ENCODE data around the gene ADAMTS7. TPM values are rescaled to one million over a fixed set of nuclear protein-coding genes. Genes with fewer than 3 reads are reported as not detected.
"Not testable (repeated sequence)": the region's sequence is repeated elsewhere in the genome, so short reads cannot be mapped to it uniquely, and the experiment has no call there.

The ADAMTS7 gene
- 13.2 TPM for total RNA-seq
- long read RNA-seq, partial matches to known transcripts, result 13 of 24 reads
- long read RNA-seq, other reads (novel, unspliced or antisense), result 11 of 24 reads

- no peak for DNase-seq (ENCODE audit: low spot score)
Measured at GRCh38 chr15:78811124-78811824, at the start of gene ADAMTS7. Gene ADAMTS7 (minus strand): TSS chr15:78811464. CDS start chr15:78811220, 244 bp downstream.

- DNase-seq (ENCODE audit: low spot score), result peak; percentile 88
Measured at GRCh38 chr15:78859971-78860719, 48.9 kb upstream of the ADAMTS7 start.

DNA sequence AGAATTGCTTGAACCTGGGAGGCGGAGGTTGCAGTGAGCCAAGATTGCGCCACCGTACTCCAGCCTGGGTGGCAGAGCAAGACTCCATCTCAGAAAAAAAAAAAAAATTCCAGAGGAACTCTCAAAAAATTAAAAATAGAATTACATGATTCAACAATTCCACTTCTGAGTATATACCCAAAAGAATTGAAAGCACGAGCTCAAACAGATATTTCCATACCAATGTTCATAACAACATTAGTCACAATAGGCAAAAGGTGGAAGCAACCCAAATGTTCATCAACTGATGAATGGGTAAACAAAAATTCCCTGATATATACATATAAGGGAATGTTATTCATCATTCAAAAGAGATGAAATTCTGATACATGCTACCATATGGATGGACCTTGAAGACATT is 44.5 kb upstream of the ADAMTS7 start:
- DNase-seq (ENCODE audit: low spot score), result no peak

GRCh38 chr15:78854833-78855372 is 43.6 kb upstream of the ADAMTS7 start:
- DNase-seq (ENCODE audit: low spot score), result no peak

GRCh38 chr15:78853500-78853899 is 42.2 kb upstream of the ADAMTS7 start:
- DNase-seq (ENCODE audit: low spot score), result peak; percentile 51

DNA sequence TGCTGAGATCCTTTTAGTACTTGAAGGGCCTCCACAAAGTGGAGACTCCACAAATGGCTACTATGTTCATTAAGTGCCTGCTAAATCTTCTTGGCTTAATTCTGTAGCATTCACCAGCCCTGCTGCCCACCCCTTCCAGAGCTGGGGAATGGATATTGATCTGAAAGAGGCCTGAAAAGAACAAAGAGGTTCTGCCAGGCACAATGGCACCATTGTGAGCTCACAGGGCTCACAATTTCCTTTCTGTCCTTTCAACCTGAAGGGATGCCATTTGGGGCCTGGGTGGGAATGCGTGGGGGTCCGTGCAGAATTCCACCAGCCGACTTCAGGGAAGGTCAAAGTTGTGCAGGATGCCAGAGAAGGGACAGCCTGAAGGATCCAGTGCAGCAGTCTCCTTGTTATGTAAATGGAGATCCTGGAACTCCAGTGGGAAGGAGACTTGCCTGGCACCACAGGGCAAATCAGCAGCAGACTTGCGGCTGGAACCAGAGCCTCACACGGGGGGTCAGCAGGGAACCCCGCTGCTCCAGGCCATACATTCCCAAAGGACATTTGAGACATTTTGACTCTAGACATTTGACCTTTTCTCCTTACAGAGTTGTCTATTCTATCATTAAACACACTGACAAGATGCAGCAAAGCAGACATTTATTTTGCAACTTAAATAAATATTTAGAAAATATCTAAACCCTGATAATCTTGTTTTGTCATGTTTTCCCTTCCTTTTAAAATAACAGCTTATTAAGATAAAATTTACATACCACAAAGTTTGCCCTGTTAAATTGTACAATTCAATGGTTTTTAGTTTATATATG is 39.9 kb upstream of the ADAMTS7 start:
- no peak for DNase-seq (ENCODE audit: low spot score)

DNA sequence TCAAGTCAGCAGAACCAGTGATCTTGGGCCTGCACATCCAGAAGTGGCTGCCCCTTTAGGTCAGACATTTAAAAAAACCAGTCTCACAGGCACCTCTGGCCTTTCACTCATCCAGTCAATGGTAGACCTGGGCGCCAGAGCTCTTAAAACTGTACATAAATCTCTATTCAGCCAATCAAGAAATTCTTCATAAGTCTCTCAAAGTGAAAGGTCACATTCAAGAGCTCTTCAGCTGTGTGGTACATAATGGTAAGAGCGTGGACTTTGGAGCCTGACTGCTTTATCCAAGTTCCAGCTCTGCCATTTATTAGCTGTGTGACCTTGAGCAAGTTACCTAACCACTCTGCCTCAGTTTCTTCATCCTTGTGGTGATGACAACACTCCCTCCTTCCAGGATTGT is 39.1 kb upstream of the ADAMTS7 start:
- no peak for DNase-seq (ENCODE audit: low spot score)

DNA sequence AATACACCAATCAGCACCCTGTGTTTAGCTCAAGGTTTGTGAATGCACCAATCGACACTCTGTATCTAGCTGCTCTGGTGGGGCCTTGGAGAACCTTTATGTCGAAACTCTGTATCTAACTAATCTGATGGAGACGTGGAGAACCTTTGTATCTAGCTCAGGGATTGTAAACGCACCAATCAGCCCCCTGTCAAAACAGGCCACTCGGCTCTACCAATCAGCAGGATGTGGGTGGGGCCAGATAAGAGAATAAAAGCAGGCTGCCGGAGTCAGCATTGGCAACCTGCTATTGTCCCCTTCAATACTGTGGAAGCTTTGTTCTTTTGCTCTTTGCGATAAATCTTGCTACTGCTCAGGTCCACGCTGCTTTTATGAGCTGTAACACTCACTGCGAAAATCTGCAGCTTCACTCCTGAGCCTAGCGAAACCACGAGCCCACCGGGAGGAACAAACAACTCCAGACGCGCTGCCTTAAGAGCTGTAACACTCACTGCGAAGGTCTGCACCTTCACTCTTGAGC is 36.2 kb upstream of the ADAMTS7 start:
- DNase-seq (ENCODE audit: low spot score), result not testable (repeated sequence)

- DNase-seq (ENCODE audit: low spot score), result not testable (repeated sequence)
Measured at GRCh38 chr15:78846906-78847305, 35.6 kb upstream of the ADAMTS7 start.

GRCh38 chr15:78842519-78842918 is 31.3 kb upstream of the ADAMTS7 start:
- DNase-seq (ENCODE audit: low spot score), result no peak

DNA sequence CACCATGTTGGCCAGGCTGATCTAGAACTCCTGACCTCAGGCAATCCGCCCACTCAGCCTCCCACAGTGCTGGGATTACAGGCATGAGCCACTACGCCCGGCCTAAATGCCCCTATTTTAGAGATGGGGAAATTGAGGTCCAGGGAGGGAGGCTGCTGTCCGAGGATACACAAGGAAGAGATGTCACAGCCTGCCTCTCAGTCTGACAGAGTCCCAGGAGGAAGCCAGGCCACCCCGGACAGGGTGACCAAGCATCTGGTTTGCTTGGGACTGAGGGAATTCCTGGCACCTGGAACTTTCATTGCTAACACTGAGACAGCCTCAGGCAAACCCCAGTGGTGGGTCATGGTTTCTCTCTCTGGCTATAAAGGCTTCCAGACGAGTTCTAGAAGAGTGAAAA is 30.6 kb upstream of the ADAMTS7 start:
- no peak for DNase-seq (ENCODE audit: low spot score)

- DNase-seq (ENCODE audit: low spot score), result no peak
Measured at GRCh38 chr15:78841376-78841706, 30.1 kb upstream of the ADAMTS7 start.

DNA sequence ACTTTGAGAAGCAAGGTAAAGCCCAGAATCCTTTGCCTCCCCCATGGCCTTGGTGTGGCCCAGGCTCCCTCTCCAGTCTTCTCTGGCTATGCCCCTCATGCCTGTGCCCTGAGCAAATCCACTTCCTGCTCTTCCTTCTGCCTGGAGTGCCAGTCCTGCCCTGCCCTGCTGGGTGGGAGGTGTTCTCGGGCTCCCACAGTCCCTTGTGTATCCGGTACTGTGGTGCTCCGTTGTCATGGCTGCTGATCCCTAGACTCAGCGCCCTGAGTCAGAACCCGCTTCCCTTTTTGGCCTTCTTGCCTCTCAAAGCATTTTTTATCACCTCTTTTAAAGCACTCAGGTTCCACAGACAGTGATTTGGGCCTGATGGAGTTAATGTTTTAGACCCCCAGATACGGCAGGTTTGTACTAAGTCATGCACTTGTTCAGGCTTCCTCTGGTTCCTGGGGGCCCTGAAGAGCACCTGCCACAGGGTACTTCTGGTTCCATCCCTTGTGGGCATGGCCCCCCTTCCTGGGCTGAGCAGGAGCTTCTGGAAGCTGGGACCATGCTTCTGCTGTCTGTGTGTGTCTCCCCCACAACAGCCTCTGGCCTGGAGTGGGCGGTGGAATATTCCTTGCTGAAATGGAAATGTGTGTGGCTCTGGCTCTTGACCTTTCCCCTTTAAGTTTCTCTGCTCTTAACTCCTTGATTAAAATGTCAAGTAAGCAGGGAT is 29.6 kb upstream of the ADAMTS7 start:
- no peak for DNase-seq (ENCODE audit: low spot score)

DNA sequence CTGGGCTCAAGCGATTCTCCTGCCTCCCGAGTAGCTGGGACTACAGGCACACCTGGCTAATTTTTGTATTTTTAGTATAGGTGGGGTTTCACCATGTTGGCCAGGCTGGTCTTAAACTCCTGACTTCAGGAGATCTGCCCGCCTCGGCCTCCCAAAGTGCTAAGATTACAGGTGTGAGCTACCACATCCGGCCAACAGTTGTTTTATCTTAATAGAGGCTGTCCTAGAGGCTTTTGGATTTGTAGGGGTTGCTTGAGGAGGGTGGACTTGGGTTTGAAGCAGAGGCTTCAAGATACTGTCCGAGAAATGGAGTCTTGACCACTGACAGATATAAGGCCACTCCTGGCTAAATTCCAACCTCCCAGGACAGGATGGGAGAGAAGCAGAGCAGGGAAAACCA is 27.9 kb upstream of the ADAMTS7 start:
- not testable (repeated sequence) for DNase-seq (ENCODE audit: low spot score)

- DNase-seq (ENCODE audit: low spot score), result no peak
Measured at GRCh38 chr15:78838489-78838888, 27.2 kb upstream of the ADAMTS7 start.

DNA sequence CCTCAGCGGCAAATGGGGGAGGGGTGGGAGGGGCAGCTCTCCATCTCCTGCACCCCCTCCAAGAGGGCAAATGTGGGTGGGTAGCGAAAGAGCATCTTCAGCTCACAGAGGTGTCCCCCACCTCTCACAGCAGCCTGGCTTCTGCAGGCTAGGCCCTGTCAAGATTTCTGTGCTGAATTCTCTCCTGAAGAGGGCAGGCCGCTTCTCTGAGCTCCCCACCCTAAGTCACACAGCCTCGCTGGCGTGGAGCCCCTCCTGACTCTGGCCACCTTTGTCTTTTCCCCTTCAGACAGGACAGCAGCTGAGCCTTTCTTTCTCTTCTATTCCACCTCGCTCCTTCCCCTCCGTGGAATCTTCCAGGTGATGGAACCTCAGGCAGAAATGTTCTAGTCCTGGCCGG is 26.3 kb upstream of the ADAMTS7 start:
- DNase-seq (ENCODE audit: low spot score), result no peak

DNA sequence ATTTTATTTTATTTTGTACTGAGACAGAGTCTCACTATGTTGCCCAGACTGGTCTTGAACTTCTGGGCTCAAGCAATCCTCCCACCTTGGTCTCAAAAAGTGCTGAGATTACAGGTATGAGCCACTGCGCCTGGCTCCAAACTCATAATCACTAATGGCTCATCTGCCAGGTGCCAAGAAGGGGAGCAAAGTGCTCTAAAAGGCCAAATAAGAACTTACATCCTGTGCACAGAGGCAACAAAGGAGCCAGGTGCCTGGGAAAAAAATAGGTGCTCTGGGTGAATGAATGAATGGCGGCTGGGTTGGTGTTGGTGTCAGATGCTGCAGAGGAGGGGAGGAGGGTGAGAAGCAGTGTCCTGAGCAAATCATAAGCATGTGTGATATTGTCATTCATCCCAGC is 25.9 kb upstream of the ADAMTS7 start:
- DNase-seq (ENCODE audit: low spot score), result no peak

GRCh38 chr15:78836333-78836732 is 25.1 kb upstream of the ADAMTS7 start:
- no peak for DNase-seq (ENCODE audit: low spot score)

- no peak for DNase-seq (ENCODE audit: low spot score)
Measured at GRCh38 chr15:78831229-78832207, 20.3 kb upstream of the ADAMTS7 start.
